Thymus (tissue), 11 donors: ENCODE data around the gene MANSC1. TPM values are rescaled to one million over a fixed set of nuclear protein-coding genes. Genes with fewer than 3 reads are reported as not detected.
A peak's percentile ranks its signal among the peaks of the same experiment; 100 is the strongest.
"Not testable (repeated sequence)": the region's sequence is repeated elsewhere in the genome, so short reads cannot be mapped to it uniquely, and the experiment has no call there.

Experiments used
- DNase-seq, 9 donors: peaks; one replicate each; pipeline ENCODE4 v3.0.0-alpha.2; 2013; ENCODE audit warnings: low spot score in 9 of 9, low read depth in 6 of 9, missing footprints in 1 of 9
- H3K27ac ChIP-seq, 2 donors: one replicate each; pipeline ENCODE4 v1.5.1; 2013; ENCODE audit warnings: control low read depth in 1 of 2, low read depth in 1 of 2, low read length in 1 of 2, mild to moderate bottlenecking in 1 of 2, moderate library complexity in 1 of 2
- H3K27me3 ChIP-seq, 2 donors: one replicate each; pipeline ENCODE4 v1.5.1; 2013; ENCODE audit warnings: low read length in 1 of 2; ENCODE audit not compliant: control insufficient read depth in 2 of 2, insufficient read depth in 1 of 2
- H3K36me3 ChIP-seq, 2 donors: one replicate each; pipeline ENCODE4 v1.5.1; 2013; ENCODE audit warnings: low read length in 1 of 2, mild to moderate bottlenecking in 1 of 2, moderate library complexity in 1 of 2; ENCODE audit not compliant: control insufficient read depth in 2 of 2, insufficient read depth in 2 of 2
- H3K4me1 ChIP-seq, 2 donors: one replicate each; pipeline ENCODE4 v1.5.1; 2013; ENCODE audit warnings: low read length in 2 of 2; ENCODE audit not compliant: control insufficient read depth in 2 of 2, insufficient read depth in 2 of 2
- H3K4me3 ChIP-seq, 2 donors: one replicate each; pipeline ENCODE4 v1.5.1; 2013; ENCODE audit warnings: low read length in 2 of 2, control low read depth in 1 of 2, mild to moderate bottlenecking in 1 of 2
- H3K9me3 ChIP-seq, 2 donors: one replicate each; pipeline ENCODE4 v1.5.1; 2013; ENCODE audit warnings: low read length in 1 of 2, mild to moderate bottlenecking in 1 of 2; ENCODE audit not compliant: control insufficient read depth in 2 of 2, insufficient read depth in 1 of 2
- WGBS: extraction: QIAGEN DNeasy Blood & Tissue Kit; methylation state at CpG from one replicate; pipeline ENCODE4 v1.1.7; 2013; 5-methylcytosine and 5-hydroxymethylcytosine counted together
- polyA plus RNA-seq: library from polyadenylated mRNA; stranded (reverse); fragments of 200-250 nt; gene quantifications from one replicate; pipeline ENCODE4 v1.2.3, GENCODE V29; 2013
- total RNA-seq: library from RNA; stranded (reverse); fragments of 120-200 nt; gene quantifications from one replicate; pipeline ENCODE4 v1.2.4, GENCODE V29; 2013
- donor health status: healthy.

MANSC1 gene
- total and polyA plus RNA-seq, 2 donors, result 1.0 to 4.6 TPM

DNA sequence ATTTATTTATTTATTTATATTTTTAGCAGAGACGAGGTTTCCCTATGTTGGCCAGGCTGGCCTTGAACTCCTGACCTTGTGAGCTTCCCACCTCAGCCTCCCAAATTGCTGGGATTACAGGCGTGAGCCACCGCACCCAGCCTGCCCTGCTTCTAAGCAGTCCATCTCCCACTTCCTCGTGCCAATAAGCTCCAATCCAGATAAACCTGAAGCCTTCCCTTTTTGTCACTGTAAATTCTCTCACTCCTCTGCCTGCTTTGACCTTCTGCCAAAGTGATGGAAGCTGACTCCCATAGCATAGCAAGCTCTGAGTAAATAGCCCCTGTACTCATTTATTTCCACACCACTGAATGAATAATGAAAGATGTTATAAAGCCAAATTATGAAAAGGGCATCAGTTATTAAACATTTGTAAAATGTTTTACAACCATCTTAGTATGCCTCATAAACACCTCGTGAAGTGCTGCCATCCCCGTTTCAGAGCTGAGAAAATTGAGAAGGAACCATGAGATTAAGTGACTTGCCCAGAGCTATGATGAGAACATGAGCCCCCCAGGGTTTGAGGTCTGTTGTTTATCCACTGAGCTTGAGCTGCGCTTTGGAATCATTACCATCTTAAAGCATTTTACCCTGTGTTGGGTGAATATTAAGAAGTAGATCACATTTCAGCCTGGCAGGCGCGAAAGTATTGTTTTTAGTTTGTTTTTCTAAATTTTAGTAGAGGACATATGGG, 30.4 kb downstream of the MANSC1 start:
- 93% methylated on average over 9 of the region's 9 CpGs for WGBS
- Histone ChIP-seq H3K36me3 (no peaks in the 10 kb centered on the region), H3K27me3 (no peaks in the 10 kb centered on the region), H3K9me3 (no peaks in the 10 kb centered on the region), H3K4me1 (no peaks in the 10 kb centered on the region), H3K27ac (peak overlapping the region in 1 of 2 donors; percentile 51), H3K4me3 (no peak overlapping the region)
- DNase-seq, result no peak

DNA sequence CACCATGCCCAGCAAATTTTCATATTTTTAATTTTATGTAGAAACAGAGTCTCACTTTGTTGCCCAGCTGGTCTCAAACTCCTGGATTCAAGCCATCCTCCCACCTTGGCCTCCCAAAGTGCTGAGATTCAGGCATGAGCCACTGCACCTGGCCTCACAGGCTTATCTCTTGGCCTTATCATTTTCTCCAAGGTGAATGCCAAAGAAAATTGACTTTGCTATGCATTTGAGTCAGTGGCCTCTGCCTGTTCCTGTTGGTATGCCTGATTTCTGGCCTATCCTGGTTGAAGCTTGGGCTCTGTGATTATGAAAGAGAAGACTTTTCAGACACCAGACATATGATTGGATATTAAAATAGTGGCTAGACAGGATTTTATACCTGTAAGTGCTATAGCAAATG, 34.2 kb downstream of the MANSC1 start:
- Histone ChIP-seq H3K4me3 (no peak overlapping the region), H3K36me3 (no peaks in the 10 kb centered on the region), H3K9me3 (no peaks in the 10 kb centered on the region), H3K4me1 (no peaks in the 10 kb centered on the region), H3K27ac (no peak overlapping the region), H3K27me3 (no peaks in the 10 kb centered on the region)
- no peak for DNase-seq

DNA sequence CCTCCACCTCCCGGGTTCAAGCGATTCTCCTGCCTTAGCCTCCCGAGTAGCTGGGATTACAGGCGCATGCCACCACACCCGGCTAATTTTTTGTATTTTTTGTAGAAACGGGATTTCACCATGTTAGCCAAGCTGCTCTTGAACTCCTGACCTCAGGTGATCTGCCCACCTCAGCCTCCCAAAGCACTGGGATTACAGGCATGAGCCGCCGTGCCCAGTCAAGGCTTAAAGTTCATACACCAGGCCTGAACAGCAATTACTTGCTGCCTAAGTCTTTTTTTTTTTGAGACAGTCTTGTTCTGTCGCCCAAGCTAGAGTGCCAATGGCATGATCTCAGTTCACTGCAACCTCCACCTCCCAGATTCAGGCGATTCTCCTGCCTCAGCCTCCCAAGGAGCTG, 39.3 kb downstream of the MANSC1 start:
- not testable (repeated sequence) for H3K27me3 ChIP-seq, H3K9me3 ChIP-seq, H3K27ac ChIP-seq, H3K36me3 ChIP-seq, H3K4me3 ChIP-seq, H3K4me1 ChIP-seq, DNase-seq
- WGBS, result 94% methylated on average over 10 of the region's 10 CpGs

DNA sequence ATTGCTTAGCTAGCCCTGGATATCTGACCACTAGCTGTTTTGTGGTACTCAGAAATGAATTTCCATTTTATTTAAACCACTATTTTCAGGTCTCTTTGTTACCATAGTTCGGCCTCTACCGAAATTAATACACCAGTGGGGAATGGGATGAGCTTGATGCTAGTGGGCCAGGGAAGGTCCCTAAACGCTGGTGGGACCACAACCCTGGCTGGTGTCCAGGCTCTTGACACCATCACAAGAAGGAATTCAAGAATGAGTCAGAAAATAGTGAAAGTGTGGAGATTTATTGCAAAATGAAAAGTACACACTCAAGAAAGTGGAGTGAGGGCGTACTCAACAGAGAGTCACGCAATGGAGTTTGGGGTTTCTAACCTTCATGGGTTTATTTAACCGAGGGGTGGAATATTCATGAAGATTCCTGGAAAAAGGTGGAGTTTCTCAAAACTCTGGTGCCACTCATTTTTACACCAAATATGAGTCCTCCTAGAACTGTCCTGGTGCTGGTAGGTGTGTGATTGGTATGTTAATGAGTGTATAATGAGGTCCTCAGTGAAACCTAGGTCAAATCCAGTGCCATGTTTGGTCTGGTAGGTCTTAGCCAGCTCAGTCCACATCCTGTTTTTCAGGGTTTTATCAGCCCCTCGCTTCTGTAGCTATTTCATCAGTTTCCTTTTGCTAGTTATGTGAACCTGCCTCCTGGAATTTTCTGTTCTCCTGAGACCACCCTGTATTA, 44.3 kb downstream of the MANSC1 start:
- no peaks in the 10 kb centered on the region for H3K4me1 ChIP-seq
- DNase-seq, result no peak
- no peak overlapping the region for H3K27ac ChIP-seq
- no peaks in the 10 kb centered on the region for H3K9me3 ChIP-seq
- H3K36me3 ChIP-seq, result no peaks in the 10 kb centered on the region
- no peak overlapping the region for H3K4me3 ChIP-seq
- H3K27me3 ChIP-seq, result no peaks in the 10 kb centered on the region
- WGBS, result 85% methylated on average over 7 of the region's 7 CpGs

DNA sequence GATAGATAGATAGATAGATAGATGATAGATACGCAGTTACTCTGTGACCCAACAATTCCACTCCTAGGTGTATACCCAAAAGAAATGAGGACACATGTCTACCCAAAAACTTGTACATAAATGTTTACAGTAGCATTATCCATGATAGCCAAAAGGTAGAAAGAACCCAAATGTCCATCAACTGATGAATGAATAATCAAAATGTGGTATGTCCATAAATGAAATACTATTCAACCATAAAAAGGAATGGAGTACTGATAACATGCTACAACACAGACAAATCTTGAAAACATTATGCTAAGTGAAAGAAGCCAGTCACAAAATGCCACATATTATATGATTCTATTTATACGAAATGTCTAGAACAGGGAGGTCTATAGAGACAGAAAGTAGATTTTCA, 47.1 kb downstream of the MANSC1 start:
- Histone ChIP-seq H3K4me3 (no peak overlapping the region), H3K4me1 (no peaks in the 10 kb centered on the region), H3K36me3 (no peaks in the 10 kb centered on the region), H3K27me3 (no peaks in the 10 kb centered on the region), H3K9me3 (no peaks in the 10 kb centered on the region), H3K27ac (no peak overlapping the region)
- WGBS, result over 99% methylated on average over 2 of the region's 2 CpGs
- DNase-seq, result no peak

DNA sequence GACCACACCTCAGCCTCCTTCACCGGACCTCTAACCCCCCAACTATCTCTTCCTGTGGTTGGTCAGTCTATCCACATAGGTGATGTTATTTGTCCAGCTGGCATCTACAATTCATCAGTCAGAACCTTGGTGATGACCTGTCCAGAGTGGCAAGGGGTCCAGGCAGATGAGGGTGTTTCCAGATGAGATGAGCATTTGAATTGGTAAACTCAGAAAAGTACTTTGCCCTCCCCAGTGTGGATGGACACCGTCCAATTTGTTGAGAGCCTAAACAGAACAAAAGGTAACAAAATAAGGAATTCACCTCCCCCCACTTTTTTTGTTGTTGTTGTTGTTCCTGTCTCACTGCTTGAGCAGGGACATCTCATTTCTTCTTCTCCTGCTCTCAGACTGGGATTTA, 48.9 kb downstream of the MANSC1 start:
- WGBS, result 93% methylated on average over 2 of the region's 2 CpGs
- no peak overlapping the region for H3K27ac ChIP-seq
- no peaks in the 10 kb centered on the region for H3K36me3 ChIP-seq
- no peak overlapping the region for H3K4me3 ChIP-seq
- H3K27me3 ChIP-seq, result no peaks in the 10 kb centered on the region
- no peaks in the 10 kb centered on the region for H3K4me1 ChIP-seq
- no peak for DNase-seq
- no peaks in the 10 kb centered on the region for H3K9me3 ChIP-seq

DNA sequence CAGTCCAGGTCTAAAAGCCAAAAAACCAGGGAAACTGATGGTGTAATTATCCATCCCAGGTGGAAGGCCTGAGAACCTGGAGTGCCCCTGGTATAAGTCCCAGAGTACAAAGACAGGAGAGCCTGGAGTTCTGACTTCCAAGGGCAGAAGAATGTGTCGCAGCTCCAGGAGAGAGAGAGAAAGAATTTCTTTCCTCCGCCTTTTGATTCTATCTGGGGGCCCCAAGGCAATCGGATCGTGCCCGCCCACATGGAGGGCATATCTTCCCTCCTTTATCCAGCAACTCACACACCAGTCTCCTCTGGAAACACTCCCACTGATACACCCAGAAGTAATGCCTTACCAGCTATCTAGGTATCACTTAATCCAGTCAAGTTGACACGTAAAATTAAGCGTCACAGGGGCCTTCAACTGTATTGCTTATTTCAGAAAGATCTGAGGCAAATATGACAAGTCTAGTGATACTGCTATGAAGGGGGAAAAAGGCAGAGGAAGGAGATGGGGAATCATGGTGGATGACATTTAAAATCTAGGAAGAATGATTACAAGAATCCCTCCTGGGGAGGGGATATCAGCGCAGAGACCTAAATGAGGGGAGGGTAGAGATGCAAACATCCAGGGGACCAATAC, 52.7 kb downstream of the MANSC1 start:
- Histone ChIP-seq H3K4me3 (no peak overlapping the region), H3K4me1 (no peaks in the 10 kb centered on the region), H3K27ac (no peak overlapping the region), H3K36me3 (no peaks in the 10 kb centered on the region), H3K27me3 (no peaks in the 10 kb centered on the region), H3K9me3 (no peaks in the 10 kb centered on the region)
- DNase-seq, result no peak
- 96% methylated on average over 8 of the region's 8 CpGs for WGBS

DNA sequence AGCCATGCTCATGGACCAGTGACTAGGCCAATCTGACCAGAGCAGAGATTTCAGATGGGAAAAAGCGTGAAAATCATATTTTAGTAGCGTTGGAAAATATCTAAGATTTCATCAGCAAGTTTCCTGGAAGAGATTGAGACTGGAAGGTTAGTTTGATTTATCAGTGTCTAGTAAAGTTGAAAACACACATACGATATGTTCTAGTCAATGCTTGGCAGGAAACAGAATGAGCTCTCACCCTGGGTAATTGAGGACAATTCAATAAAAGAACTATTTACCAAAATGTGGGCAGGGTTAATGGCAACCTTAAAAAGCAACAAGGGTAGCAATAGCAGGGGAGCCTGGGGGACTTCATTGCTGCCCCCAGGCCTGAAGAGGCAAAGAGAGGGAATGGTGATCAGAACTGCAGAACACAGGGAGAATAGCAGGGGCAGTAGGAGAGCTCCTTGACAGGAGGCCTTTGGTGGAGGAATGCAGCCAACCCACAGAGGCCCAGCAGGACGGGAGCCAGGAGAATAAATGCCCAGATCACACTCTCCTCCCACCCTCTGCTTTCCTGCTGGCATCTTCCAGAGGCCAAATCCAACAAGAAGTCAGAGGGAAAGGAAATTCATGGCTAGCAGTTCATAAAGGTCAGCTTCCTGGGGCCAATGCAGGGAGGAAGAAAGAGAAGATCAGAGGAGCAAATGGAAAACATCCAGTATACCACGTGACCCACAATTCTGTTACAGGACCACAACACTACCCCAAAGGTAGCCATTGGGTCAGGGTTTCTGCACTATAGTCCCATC, 55.6 kb downstream of the MANSC1 start:
- H3K27ac ChIP-seq, result no peak overlapping the region
- no peak for DNase-seq

DNA sequence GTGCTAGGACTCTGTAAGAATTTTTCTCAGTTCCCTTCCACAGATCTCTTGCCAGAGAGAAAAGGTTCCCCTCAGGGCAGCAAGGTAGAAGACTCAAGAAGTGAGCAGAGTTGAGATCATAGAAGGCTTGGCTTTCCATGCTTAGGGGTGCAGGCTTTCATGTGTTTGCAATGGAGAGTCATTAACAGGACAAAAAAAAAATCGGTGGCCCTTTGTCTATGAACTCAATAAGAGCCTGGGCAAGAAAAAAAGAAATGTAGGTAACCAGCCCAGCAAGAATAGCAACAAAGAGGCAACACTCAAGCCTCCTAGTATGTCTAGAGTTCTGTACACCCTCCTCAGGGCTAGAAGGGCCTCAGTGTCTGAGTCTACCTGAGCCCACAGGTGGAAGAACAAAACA, 59.8 kb downstream of the MANSC1 start:
- Histone ChIP-seq H3K4me3 (no peak overlapping the region), H3K27me3 (no peaks in the 10 kb centered on the region), H3K4me1 (no peaks in the 10 kb centered on the region), H3K9me3 (no peaks in the 10 kb centered on the region), H3K36me3 (no peaks in the 10 kb centered on the region), H3K27ac (no peak overlapping the region)
- WGBS, result 88% methylated on average over 1 of the region's 1 CpG
- no peak for DNase-seq

More for the DNA sequence above, 55.6 kb downstream of the MANSC1 start:
- Histone ChIP-seq H3K27me3 (no peaks in the 10 kb centered on the region), H3K4me1 (no peaks in the 10 kb centered on the region), H3K36me3 (no peaks in the 10 kb centered on the region), H3K4me3 (no peak overlapping the region), H3K9me3 (no peaks in the 10 kb centered on the region)
- 97% methylated on average over 5 of the region's 5 CpGs for WGBS
